ENCODE results near the gene ADIRF. TPM values are rescaled to one million over a fixed set of nuclear protein-coding genes. Genes with fewer than 3 reads are reported as not detected.
A peak's percentile ranks its signal among the peaks of the same experiment; 100 is the strongest.

ADIRF gene
- total RNA-seq, 1 donor = 11.9 TPM

DNA sequence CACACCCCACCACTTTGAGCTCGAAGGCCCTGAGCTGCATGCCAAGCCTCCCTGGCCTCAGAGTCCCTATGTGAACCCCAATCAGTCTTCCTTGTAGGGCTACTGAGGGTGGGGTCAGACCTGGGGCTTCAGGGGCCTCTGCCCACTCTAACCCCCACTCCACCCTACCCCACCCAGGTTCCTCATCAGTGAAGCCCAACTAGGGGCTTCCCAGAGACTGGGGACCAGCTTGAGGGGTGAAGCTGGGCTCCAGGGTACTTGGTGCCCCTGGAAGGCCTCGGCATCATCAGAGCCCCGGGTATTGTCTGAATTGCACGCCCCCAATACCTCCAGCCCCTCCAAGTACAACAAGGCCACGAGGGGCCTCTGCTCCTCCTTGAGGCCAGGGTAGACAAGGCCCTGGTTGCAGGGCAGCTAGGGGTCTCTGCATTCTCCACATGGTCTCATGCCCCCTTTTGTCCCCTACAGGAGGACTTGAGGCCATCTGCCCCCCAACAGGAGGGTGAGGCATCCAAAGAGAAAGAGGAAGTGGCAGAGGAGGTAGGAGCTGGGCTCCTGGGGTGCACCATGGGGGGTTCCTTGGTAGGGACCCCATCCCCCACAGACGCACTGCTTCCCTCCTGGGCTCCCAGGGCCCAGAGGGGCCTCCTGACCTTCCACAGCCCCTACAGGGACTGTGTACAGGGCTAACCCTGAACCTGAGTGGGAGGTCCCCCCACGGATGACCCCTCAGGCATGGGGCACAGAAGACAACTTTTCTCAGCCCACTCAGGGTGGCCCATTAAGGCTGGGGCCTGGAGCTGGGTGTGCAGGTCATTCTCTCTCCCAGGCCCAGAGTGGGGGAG is 5.9 kb upstream of the ADIRF start:
- Histone ChIP-seq H3K4me3 (ENCODE audit: insufficient read depth, low read length) (no peak overlapping the region), H3K27me3 (ENCODE audit: insufficient read depth, low read length) (no peaks in the 10 kb centered on the region), H3K4me2 (ENCODE audit: insufficient read depth, low read length) (no peak overlapping the region), H3K9me3 (ENCODE audit: low read depth, low read length) (no peaks in the 10 kb centered on the region), H4K20me1 (ENCODE audit: insufficient read depth, low read length) (no peaks in the 10 kb centered on the region), H3K4me1 (ENCODE audit: insufficient read depth, low read length) (peaks cover 25% of the 10 kb centered on the region), H3K79me2 (ENCODE audit: insufficient read depth, low read length) (no peaks in the 10 kb centered on the region), H2AFZ (ENCODE audit: low read length) (no peak overlapping the region), H3K36me3 (ENCODE audit: insufficient read depth, low read length) (no peaks in the 10 kb centered on the region), H3K27ac (ENCODE audit: low read depth, low read length) (no peak overlapping the region)
- DNase-seq (ENCODE audit: insufficient read length, low spot score, missing footprints) = peak; percentile 68
- TF ChIP-seq, protein P1, sequence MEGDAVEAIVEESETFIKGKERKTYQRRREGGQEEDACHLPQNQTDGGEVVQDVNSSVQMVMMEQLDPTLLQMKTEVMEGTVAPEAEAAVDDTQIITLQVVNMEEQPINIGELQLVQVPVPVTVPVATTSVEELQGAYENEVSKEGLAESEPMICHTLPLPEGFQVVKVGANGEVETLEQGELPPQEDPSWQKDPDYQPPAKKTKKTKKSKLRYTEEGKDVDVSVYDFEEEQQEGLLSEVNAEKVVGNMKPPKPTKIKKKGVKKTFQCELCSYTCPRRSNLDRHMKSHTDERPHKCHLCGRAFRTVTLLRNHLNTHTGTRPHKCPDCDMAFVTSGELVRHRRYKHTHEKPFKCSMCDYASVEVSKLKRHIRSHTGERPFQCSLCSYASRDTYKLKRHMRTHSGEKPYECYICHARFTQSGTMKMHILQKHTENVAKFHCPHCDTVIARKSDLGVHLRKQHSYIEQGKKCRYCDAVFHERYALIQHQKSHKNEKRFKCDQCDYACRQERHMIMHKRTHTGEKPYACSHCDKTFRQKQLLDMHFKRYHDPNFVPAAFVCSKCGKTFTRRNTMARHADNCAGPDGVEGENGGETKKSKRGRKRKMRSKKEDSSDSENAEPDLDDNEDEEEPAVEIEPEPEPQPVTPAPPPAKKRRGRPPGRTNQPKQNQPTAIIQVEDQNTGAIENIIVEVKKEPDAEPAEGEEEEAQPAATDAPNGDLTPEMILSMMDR (IDR thresholded peaks at IDR 0.05; ENCODE audit: extremely low read depth, low read depth, low read length) = no peak

DNA sequence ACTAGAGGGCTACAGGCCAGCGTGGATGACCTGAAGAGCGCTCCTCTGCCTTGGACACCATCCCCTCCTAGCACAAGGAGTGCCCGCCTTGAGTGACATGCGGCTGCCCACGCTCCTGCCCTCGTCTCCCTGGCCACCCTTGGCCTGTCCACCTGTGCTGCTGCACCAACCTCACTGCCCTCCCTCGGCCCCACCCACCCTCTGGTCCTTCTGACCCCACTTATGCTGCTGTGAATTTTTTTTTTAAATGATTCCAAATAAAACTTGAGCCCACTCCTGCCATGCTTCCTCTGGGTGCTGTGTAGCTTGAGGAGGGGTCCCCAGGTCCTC is 5.3 kb upstream of the ADIRF start:
- Histone ChIP-seq H4K20me1 (ENCODE audit: insufficient read depth, low read length) (no peaks in the 10 kb centered on the region), H3K4me3 (ENCODE audit: insufficient read depth, low read length) (no peak overlapping the region), H3K9me3 (ENCODE audit: low read depth, low read length) (no peaks in the 10 kb centered on the region), H3K4me2 (ENCODE audit: insufficient read depth, low read length) (no peak overlapping the region), H3K4me1 (ENCODE audit: insufficient read depth, low read length) (peaks cover 28% of the 10 kb centered on the region), H2AFZ (ENCODE audit: low read length) (no peak overlapping the region), H3K79me2 (ENCODE audit: insufficient read depth, low read length) (no peaks in the 10 kb centered on the region), H3K36me3 (ENCODE audit: insufficient read depth, low read length) (no peaks in the 10 kb centered on the region), H3K27ac (ENCODE audit: low read depth, low read length) (no peak overlapping the region), H3K27me3 (ENCODE audit: insufficient read depth, low read length) (no peaks in the 10 kb centered on the region)
- DNase-seq (ENCODE audit: insufficient read length, low spot score, missing footprints) = peak; percentile 53
- TF ChIP-seq, protein P1 (IDR thresholded peaks at IDR 0.05; ENCODE audit: extremely low read depth, low read depth, low read length) = no peak

DNA sequence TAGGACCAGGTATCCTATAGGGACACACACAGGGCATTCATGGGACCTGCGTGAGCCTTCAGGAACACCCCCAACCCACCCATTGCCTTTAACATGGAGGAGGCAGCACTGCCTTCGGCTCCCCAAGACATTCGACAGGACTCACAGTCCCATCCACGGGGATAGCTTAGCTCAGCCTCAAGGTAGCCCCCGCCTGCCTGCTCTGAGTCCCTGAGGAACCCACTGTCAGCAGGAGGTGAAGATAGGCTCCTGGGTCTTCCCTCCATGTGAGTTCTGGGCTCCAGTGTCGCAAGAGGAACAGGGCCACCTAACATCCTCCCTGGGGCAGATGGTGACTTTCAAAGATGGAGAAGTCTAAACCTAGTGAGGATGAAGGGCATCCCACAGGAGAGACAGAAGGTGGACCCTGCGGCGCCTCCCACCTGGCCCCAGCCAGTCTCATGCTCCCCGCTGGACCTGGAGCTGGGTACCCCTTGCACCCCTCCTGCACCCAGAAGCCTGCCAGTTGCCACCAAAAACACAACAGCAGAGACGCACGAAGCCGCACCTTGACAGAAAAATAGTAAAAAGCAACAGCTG is 4.9 kb upstream of the ADIRF start:
- Histone ChIP-seq H2AFZ (ENCODE audit: low read length) (no peak overlapping the region), H3K4me3 (ENCODE audit: insufficient read depth, low read length) (no peak overlapping the region), H3K27ac (ENCODE audit: low read depth, low read length) (no peak overlapping the region), H3K9me3 (ENCODE audit: low read depth, low read length) (no peaks in the 10 kb centered on the region), H3K27me3 (ENCODE audit: insufficient read depth, low read length) (no peaks in the 10 kb centered on the region), H3K36me3 (ENCODE audit: insufficient read depth, low read length) (no peaks in the 10 kb centered on the region), H4K20me1 (ENCODE audit: insufficient read depth, low read length) (no peaks in the 10 kb centered on the region), H3K4me1 (ENCODE audit: insufficient read depth, low read length) (peaks cover 30% of the 10 kb centered on the region), H3K79me2 (ENCODE audit: insufficient read depth, low read length) (no peaks in the 10 kb centered on the region), H3K4me2 (ENCODE audit: insufficient read depth, low read length) (no peak overlapping the region)
- TF ChIP-seq, protein P1 (IDR thresholded peaks at IDR 0.05; ENCODE audit: extremely low read depth, low read depth, low read length) = no peak
- peak; percentile 53 for DNase-seq (ENCODE audit: insufficient read length, low spot score, missing footprints)

DNA sequence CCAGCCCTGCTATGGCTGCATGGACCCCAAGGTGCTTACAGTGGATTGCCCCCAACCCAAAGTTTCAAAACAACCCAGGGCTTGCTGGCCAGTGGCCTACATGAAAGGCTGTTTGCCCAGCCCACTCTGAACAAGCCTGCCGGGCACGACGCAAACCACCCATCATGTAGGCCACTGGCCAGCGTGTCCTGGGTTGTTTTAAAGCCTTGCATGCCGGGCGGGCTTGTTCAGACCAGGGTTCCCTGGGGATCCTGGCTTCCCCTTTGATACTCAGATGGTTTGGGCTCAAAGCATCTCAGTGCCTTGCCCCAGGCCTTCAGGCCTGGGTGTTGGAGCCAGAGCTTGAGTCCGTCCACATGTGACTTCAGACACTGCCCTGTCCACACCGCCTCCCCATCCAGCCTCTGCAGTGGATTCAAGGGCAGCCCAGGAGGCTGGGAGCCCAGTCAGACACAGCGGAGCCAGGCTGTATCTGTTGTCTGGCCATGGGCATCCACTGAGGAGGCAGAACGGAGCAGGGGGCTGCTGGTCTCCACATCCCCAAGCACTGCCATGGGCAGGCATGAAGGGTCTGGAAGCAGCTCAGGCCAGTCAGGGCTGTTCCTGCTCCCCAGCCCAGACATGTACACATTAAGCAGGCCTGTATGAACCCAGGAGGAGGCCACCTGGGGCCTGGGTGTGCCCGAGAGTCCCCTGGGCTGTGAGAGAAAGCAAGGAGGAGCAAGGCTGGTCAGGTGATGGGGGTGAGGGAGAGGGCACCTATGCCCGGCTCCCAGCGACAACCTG is 4.0 kb upstream of the ADIRF start:
- Histone ChIP-seq H3K27ac (ENCODE audit: low read depth, low read length) (no peak overlapping the region), H3K4me3 (ENCODE audit: insufficient read depth, low read length) (no peak overlapping the region), H3K79me2 (ENCODE audit: insufficient read depth, low read length) (no peaks in the 10 kb centered on the region), H3K4me1 (ENCODE audit: insufficient read depth, low read length) (peaks cover 29% of the 10 kb centered on the region), H3K9me3 (ENCODE audit: low read depth, low read length) (no peaks in the 10 kb centered on the region), H3K36me3 (ENCODE audit: insufficient read depth, low read length) (no peaks in the 10 kb centered on the region), H3K4me2 (ENCODE audit: insufficient read depth, low read length) (no peak overlapping the region), H2AFZ (ENCODE audit: low read length) (no peak overlapping the region), H3K27me3 (ENCODE audit: insufficient read depth, low read length) (no peaks in the 10 kb centered on the region), H4K20me1 (ENCODE audit: insufficient read depth, low read length) (no peaks in the 10 kb centered on the region)
- DNase-seq (ENCODE audit: insufficient read length, low spot score, missing footprints) = peak; percentile 48
- TF ChIP-seq, protein P1 (IDR thresholded peaks at IDR 0.05; ENCODE audit: extremely low read depth, low read depth, low read length) = no peak

Data from osteoblast (primary cell).